Measurements from ENCODE around the gene TPST2. TPM values are rescaled to one million over a fixed set of nuclear protein-coding genes. Genes with fewer than 3 reads are reported as not detected.

Gene TPST2
- total RNA-seq, 1 donor from 2014 or later: 10.7 TPM

DNA sequence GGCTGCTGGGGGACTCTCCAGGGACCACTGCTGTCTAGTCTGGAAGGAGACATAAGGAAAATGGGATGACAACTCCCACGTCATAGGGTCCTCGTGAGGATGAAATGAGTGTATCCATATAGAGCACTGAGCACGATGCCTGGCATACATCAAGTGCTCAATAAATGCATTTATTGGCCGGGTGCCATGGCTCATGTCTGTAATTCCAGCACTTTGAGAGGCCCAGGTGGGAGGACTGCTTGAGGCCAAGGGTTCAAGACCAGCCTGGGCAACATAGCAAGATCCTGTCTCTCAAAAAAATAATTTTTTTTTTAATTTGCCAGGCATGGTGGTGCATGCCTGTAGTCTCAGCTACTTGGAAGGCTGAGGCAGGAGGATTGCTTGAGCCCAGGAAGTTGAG, 12.2 kb upstream of the TPST2 start:
- no peak overlapping the region for H3K27ac Mint-ChIP-seq (ENCODE audit: unreplicated experiment)
- no peak for DNase-seq (ENCODE audit: low read depth, low spot score)
- H3K4me1 Mint-ChIP-seq: no peaks in the 10 kb centered on the region
- no peak for TF ChIP-seq CTCF (conservative IDR thresholded peaks at IDR 0.05)
- no peak overlapping the region for H3K4me3 Mint-ChIP-seq
- H3K9me3 Mint-ChIP-seq: no peaks in the 10 kb centered on the region
- peaks cover 32% of the 10 kb centered on the region for H3K27me3 Mint-ChIP-seq (ENCODE audit: low read depth)
- no peaks in the 10 kb centered on the region for H3K36me3 Mint-ChIP-seq (ENCODE audit: low read depth)

DNA sequence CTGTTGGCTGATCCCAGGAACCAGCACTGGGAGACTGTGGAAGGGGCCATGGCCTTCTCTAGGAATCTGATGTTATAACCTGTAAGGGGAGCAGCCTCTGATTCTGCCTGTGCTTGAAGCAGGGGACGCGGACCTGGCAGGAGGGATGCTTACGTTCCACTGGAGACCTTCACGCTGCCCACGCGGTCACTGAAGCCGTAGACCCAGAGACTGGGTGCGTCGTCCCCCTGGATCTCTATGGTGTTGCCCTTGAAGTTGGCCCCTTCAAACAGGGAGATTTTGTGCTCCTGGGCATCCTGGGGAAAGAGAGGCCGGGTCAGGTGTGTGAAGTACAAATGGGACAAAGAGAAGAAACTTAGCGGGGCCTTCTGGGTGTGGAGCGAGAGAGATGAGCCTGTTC, 11.8 kb upstream of the TPST2 start:
- Mint-ChIP-seq H3K9me3 (no peaks in the 10 kb centered on the region), H3K4me3 (no peak overlapping the region), H3K27ac (ENCODE audit: unreplicated experiment) (no peak overlapping the region), H3K36me3 (ENCODE audit: low read depth) (no peaks in the 10 kb centered on the region), H3K4me1 (no peaks in the 10 kb centered on the region), H3K27me3 (ENCODE audit: low read depth) (peaks cover 36% of the 10 kb centered on the region)
- DNase-seq (ENCODE audit: low read depth, low spot score): no peak
- no peak for TF ChIP-seq CTCF (conservative IDR thresholded peaks at IDR 0.05)

- Mint-ChIP-seq H3K27ac (ENCODE audit: unreplicated experiment) (no peak overlapping the region), H3K4me1 (no peaks in the 10 kb centered on the region), H3K27me3 (ENCODE audit: low read depth) (peaks cover 40% of the 10 kb centered on the region), H3K4me3 (no peak overlapping the region), H3K36me3 (ENCODE audit: low read depth) (no peaks in the 10 kb centered on the region), H3K9me3 (no peaks in the 10 kb centered on the region)
- no peak for TF ChIP-seq CTCF (conservative IDR thresholded peaks at IDR 0.05)
- DNase-seq (ENCODE audit: low read depth, low spot score): no peak
Observed at GRCh38 chr22:26599505-26599904, 9.6 kb upstream of the TPST2 start.

GRCh38 chr22:26597480-26597879, 7.5 kb upstream of the TPST2 start:
- no peaks in the 10 kb centered on the region for H3K4me1 Mint-ChIP-seq
- DNase-seq (ENCODE audit: low read depth, low spot score): no peak
- H3K4me3 Mint-ChIP-seq: no peak overlapping the region
- H3K36me3 Mint-ChIP-seq (ENCODE audit: low read depth): no peaks in the 10 kb centered on the region
- H3K27me3 Mint-ChIP-seq (ENCODE audit: low read depth): peaks cover 53% of the 10 kb centered on the region
- H3K27ac Mint-ChIP-seq (ENCODE audit: unreplicated experiment): no peak overlapping the region
- no peak for TF ChIP-seq CTCF (conservative IDR thresholded peaks at IDR 0.05)
- no peaks in the 10 kb centered on the region for H3K9me3 Mint-ChIP-seq

GRCh38 chr22:26597026-26597425, 7.1 kb upstream of the TPST2 start:
- H3K27me3 Mint-ChIP-seq (ENCODE audit: low read depth): peaks cover 57% of the 10 kb centered on the region
- TF ChIP-seq CTCF (conservative IDR thresholded peaks at IDR 0.05): no peak
- H3K27ac Mint-ChIP-seq (ENCODE audit: unreplicated experiment): peak overlapping the region; percentile 45
- H3K9me3 Mint-ChIP-seq: no peaks in the 10 kb centered on the region
- H3K4me3 Mint-ChIP-seq: no peak overlapping the region
- DNase-seq (ENCODE audit: low read depth, low spot score): no peak
- no peaks in the 10 kb centered on the region for H3K4me1 Mint-ChIP-seq
- H3K36me3 Mint-ChIP-seq (ENCODE audit: low read depth): no peaks in the 10 kb centered on the region

DNA sequence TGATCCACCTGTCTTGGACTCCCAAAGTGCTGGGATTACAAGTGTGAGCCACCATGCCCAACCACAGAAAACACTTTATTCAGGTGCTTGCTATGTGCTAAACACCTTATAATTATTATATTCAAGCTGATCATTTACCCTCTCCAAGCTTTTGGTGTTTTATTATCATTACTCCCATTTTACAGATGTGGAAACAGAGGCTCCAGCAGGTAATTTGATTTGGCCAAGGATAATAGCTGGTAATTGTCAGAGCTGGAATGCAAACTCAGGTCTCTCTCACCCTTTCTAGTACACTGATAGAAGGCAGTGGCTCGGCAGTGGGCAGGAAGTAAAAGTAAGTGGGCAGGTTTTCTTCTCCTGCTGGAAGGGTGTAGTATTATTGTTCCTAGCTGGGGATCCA, 3.8 kb upstream of the TPST2 start:
- DNase-seq (ENCODE audit: low read depth, low spot score): no peak
- TF ChIP-seq CTCF (conservative IDR thresholded peaks at IDR 0.05): no peak
- no peaks in the 10 kb centered on the region for H3K36me3 Mint-ChIP-seq (ENCODE audit: low read depth)
- H3K27me3 Mint-ChIP-seq (ENCODE audit: low read depth): peaks cover 47% of the 10 kb centered on the region
- no peaks in the 10 kb centered on the region for H3K9me3 Mint-ChIP-seq
- H3K4me3 Mint-ChIP-seq: no peak overlapping the region
- H3K4me1 Mint-ChIP-seq: no peaks in the 10 kb centered on the region
- H3K27ac Mint-ChIP-seq (ENCODE audit: unreplicated experiment): no peak overlapping the region
